ENCODE measurements around the gene PPM1H.

PPM1H gene, protein sequence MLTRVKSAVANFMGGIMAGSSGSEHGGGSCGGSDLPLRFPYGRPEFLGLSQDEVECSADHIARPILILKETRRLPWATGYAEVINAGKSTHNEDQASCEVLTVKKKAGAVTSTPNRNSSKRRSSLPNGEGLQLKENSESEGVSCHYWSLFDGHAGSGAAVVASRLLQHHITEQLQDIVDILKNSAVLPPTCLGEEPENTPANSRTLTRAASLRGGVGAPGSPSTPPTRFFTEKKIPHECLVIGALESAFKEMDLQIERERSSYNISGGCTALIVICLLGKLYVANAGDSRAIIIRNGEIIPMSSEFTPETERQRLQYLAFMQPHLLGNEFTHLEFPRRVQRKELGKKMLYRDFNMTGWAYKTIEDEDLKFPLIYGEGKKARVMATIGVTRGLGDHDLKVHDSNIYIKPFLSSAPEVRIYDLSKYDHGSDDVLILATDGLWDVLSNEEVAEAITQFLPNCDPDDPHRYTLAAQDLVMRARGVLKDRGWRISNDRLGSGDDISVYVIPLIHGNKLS
- 0 to 0.19 (median 0.17) reads per million in 3 donors for total RNA-seq

DNA sequence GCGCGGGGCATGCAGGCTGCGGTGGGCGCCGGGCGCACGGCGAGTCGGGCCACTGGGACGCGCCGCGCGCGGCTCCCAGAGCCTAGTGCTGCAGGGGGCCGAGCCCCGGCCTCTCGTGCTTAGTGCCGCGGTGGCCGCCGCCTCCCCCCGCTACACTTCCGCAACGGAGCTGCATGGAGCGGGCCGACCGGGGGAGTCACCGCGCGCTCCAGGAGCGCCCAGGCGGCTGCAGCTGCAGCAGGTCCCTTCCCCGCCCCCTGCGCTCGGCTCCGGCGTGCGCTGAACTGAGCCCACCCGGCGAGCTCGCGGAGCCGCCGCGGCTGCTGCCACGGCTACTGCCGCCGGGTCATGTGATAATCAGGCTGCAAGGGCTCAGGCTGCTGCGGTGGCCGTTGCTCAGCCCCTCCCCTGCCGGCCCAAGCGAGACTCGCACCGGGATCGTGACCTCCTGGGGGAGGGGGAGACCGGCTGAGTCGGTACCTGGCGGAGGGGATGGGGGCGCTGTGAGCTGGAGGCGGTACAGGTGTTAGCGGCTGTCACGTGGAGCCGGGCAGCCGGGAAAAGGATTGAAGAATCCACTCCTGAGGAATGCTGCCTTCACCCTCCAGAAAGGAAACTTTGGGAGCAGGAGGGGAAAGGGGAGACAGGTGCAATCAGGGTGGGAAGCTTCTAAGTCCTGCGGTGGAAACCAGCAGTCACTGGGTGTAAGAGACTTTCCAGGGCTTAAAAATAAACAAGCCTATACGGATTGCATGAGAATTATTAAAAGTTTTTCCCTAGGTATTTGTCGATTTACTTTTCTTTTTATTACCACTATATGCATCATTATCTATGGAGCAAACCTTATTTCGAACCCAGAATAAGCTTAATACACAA is at the start of gene PPM1H:
PPM1H (minus strand) TSS at position 352 of the 876 bp plus-strand sequence. CDS start 414 bp downstream, outside the sequence.
- DNase-seq, result no peak
- Histone ChIP-seq H3K9me3 (ENCODE audit: control insufficient read depth, low read length) (no peaks in the 10 kb centered on the region), H3K4me1 (ENCODE audit: control insufficient read depth, insufficient read depth, low read length, poor library complexity, severe bottlenecking) (peaks cover 4% of the 10 kb centered on the region), H3K27me3 (replicated peaks; ENCODE audit: control insufficient read depth, insufficient read depth, low read length, poor library complexity, severe bottlenecking) (peaks cover 13% of the 10 kb centered on the region), H3K4me3 (ENCODE audit: insufficient read depth, low read depth, low read length, poor library complexity, severe bottlenecking) (peak within 1 kb of the TSS; percentile 54), H3K36me3 (ENCODE audit: control insufficient read depth, insufficient read depth, low read length) (no peaks in the 10 kb centered on the region), H3K27ac (ENCODE audit: insufficient read depth, low read length, poor library complexity, severe bottlenecking) (no peak within 1 kb of the TSS)

DNA sequence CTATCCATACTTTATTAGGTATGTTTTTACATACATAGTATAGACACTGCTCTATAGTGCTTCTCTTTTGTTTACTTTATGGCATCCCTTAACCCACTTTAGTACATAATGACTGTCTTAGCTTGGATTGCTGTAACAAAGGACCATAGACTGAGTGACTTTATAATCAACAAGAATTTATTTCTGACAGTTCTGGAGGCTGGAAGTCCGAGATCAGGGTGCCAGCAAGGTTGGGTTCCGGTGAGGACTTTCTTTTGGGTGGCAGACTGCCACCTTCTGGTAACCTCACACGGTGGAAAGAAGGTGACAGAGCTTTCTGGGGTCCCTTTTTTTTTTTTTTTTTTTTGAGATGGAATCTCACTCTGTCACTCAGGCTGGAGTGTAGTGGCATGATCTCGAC is 48.6 kb upstream of the PPM1H start:
- Histone ChIP-seq H3K27ac (ENCODE audit: insufficient read depth, low read length, poor library complexity, severe bottlenecking) (no peak overlapping the region), H3K4me3 (ENCODE audit: insufficient read depth, low read depth, low read length, poor library complexity, severe bottlenecking) (no peak overlapping the region), H3K4me1 (ENCODE audit: control insufficient read depth, insufficient read depth, low read length, poor library complexity, severe bottlenecking) (no peaks in the 10 kb centered on the region), H3K9me3 (ENCODE audit: control insufficient read depth, low read length) (no peaks in the 10 kb centered on the region), H3K27me3 (replicated peaks; ENCODE audit: control insufficient read depth, insufficient read depth, low read length, poor library complexity, severe bottlenecking) (no peaks in the 10 kb centered on the region), H3K36me3 (ENCODE audit: control insufficient read depth, insufficient read depth, low read length) (no peaks in the 10 kb centered on the region)
- DNase-seq, result no peak

- Histone ChIP-seq H3K27ac (ENCODE audit: insufficient read depth, low read length, poor library complexity, severe bottlenecking) (no peak overlapping the region), H3K4me1 (ENCODE audit: control insufficient read depth, insufficient read depth, low read length, poor library complexity, severe bottlenecking) (no peaks in the 10 kb centered on the region), H3K4me3 (ENCODE audit: insufficient read depth, low read depth, low read length, poor library complexity, severe bottlenecking) (no peak overlapping the region), H3K27me3 (replicated peaks; ENCODE audit: control insufficient read depth, insufficient read depth, low read length, poor library complexity, severe bottlenecking) (no peaks in the 10 kb centered on the region), H3K9me3 (ENCODE audit: control insufficient read depth, low read length) (no peaks in the 10 kb centered on the region), H3K36me3 (ENCODE audit: control insufficient read depth, insufficient read depth, low read length) (no peaks in the 10 kb centered on the region)
- DNase-seq, result no peak
Observed at GRCh38 chr12:62978768-62979167, 43.8 kb upstream of the PPM1H start.

GRCh38 chr12:62977883-62978282 is 42.9 kb upstream of the PPM1H start:
- Histone ChIP-seq H3K27me3 (replicated peaks; ENCODE audit: control insufficient read depth, insufficient read depth, low read length, poor library complexity, severe bottlenecking) (no peaks in the 10 kb centered on the region), H3K9me3 (ENCODE audit: control insufficient read depth, low read length) (no peaks in the 10 kb centered on the region), H3K4me3 (ENCODE audit: insufficient read depth, low read depth, low read length, poor library complexity, severe bottlenecking) (no peak overlapping the region), H3K36me3 (ENCODE audit: control insufficient read depth, insufficient read depth, low read length) (no peaks in the 10 kb centered on the region), H3K4me1 (ENCODE audit: control insufficient read depth, insufficient read depth, low read length, poor library complexity, severe bottlenecking) (no peaks in the 10 kb centered on the region), H3K27ac (ENCODE audit: insufficient read depth, low read length, poor library complexity, severe bottlenecking) (no peak overlapping the region)
- DNase-seq, result no peak

DNA sequence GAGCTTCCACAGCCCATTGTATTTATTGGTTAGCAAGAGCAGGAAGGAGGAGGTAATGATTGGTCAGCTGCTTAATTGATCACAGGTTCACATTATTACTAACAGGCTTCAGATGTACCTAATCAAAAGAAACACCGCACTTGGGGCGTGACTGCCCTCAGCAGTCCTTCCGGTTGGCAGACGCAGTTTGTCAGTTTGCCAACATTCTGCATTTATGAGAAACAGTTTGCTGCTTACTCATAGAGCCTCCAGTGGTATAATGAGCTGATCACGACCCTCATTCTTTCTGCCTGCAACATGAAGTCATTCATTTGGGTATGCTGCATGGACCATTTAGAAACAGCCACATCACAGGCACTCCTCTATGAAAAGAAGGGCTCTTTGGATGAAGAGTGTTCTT is 42.5 kb upstream of the PPM1H start:
- H3K4me1 ChIP-seq (ENCODE audit: control insufficient read depth, insufficient read depth, low read length, poor library complexity, severe bottlenecking), result no peaks in the 10 kb centered on the region
- no peaks in the 10 kb centered on the region for H3K27me3 ChIP-seq (replicated peaks; ENCODE audit: control insufficient read depth, insufficient read depth, low read length, poor library complexity, severe bottlenecking)
- H3K36me3 ChIP-seq (ENCODE audit: control insufficient read depth, insufficient read depth, low read length), result no peaks in the 10 kb centered on the region
- DNase-seq, result no peak
- H3K4me3 ChIP-seq (ENCODE audit: insufficient read depth, low read depth, low read length, poor library complexity, severe bottlenecking), result no peak overlapping the region
- no peak overlapping the region for H3K27ac ChIP-seq (ENCODE audit: insufficient read depth, low read length, poor library complexity, severe bottlenecking)
- no peaks in the 10 kb centered on the region for H3K9me3 ChIP-seq (ENCODE audit: control insufficient read depth, low read length)

- Histone ChIP-seq H3K27me3 (replicated peaks; ENCODE audit: control insufficient read depth, insufficient read depth, low read length, poor library complexity, severe bottlenecking) (no peaks in the 10 kb centered on the region), H3K9me3 (ENCODE audit: control insufficient read depth, low read length) (no peaks in the 10 kb centered on the region), H3K4me1 (ENCODE audit: control insufficient read depth, insufficient read depth, low read length, poor library complexity, severe bottlenecking) (no peaks in the 10 kb centered on the region), H3K27ac (ENCODE audit: insufficient read depth, low read length, poor library complexity, severe bottlenecking) (no peak overlapping the region), H3K4me3 (ENCODE audit: insufficient read depth, low read depth, low read length, poor library complexity, severe bottlenecking) (no peak overlapping the region), H3K36me3 (ENCODE audit: control insufficient read depth, insufficient read depth, low read length) (no peaks in the 10 kb centered on the region)
- no peak for DNase-seq
Observed at GRCh38 chr12:62976110-62976662, 41.2 kb upstream of the PPM1H start.

DNA sequence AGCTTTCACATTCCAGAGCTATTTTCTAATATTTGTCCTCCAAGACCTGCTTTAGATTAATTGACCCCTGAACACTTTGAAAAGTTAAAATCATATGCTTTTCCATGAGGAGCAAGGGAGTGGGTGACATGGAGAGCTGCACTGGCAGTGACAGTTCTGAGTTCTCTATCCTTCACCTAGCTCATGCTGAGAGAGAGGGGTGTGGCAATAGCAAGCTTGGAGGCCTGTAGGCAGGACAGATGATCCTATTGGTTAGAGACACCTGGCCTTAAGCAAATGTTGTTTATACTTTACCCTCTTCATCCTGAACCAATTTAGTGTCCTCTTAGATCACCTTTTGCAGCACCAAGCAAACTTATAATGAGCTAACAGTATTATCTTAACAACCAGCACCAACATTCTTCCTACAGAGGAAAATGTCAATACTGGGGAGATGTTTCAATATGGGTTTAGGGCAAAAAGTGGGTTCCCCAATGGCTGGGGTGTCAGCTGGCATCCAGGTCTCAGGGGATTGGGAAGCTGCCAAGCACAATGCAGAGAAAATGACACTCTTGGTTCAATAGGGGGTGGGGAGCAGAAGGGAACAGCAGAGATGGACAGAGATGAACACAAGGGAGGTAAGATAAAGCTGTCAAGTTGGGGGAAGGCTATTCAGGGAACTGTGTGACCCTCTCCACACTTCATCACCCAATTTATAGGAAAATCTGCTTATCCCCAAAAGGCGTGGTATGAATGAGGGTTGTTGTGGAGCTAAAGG is 37.0 kb upstream of the PPM1H start:
- H3K4me1 ChIP-seq (ENCODE audit: control insufficient read depth, insufficient read depth, low read length, poor library complexity, severe bottlenecking), result no peaks in the 10 kb centered on the region
- no peaks in the 10 kb centered on the region for H3K27me3 ChIP-seq (replicated peaks; ENCODE audit: control insufficient read depth, insufficient read depth, low read length, poor library complexity, severe bottlenecking)
- H3K4me3 ChIP-seq (ENCODE audit: insufficient read depth, low read depth, low read length, poor library complexity, severe bottlenecking), result no peak overlapping the region
- no peaks in the 10 kb centered on the region for H3K36me3 ChIP-seq (ENCODE audit: control insufficient read depth, insufficient read depth, low read length)
- no peaks in the 10 kb centered on the region for H3K9me3 ChIP-seq (ENCODE audit: control insufficient read depth, low read length)
- no peak overlapping the region for H3K27ac ChIP-seq (ENCODE audit: insufficient read depth, low read length, poor library complexity, severe bottlenecking)
- no peak for DNase-seq

DNA sequence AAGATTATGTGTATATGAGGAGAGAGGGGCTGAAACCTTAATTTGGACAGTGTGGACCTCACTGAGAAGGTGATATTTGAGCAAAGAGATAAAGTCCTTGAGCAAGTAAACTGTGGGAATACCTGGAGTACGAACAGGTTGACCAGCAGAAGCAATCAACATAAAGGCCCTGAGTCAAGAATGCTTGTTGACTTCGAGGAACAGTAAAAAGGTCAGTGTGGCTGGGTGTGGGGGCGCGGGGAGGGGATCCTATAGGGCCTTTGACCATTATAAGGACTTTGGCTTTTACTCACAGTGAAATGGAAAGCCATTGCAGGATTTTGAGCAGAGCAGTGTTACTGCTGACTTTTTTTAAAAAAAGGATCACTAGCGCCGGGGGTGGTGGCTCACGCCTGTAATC is 34.7 kb upstream of the PPM1H start:
- H3K4me1 ChIP-seq (ENCODE audit: control insufficient read depth, insufficient read depth, low read length, poor library complexity, severe bottlenecking), result no peaks in the 10 kb centered on the region

GRCh38 chr12:62967701-62968100 is 32.8 kb upstream of the PPM1H start:
- no peaks in the 10 kb centered on the region for H3K27me3 ChIP-seq (replicated peaks; ENCODE audit: control insufficient read depth, insufficient read depth, low read length, poor library complexity, severe bottlenecking)
- no peaks in the 10 kb centered on the region for H3K36me3 ChIP-seq (ENCODE audit: control insufficient read depth, insufficient read depth, low read length)
- H3K9me3 ChIP-seq (ENCODE audit: control insufficient read depth, low read length), result no peaks in the 10 kb centered on the region
- no peak overlapping the region for H3K4me3 ChIP-seq (ENCODE audit: insufficient read depth, low read depth, low read length, poor library complexity, severe bottlenecking)
- no peaks in the 10 kb centered on the region for H3K4me1 ChIP-seq (ENCODE audit: control insufficient read depth, insufficient read depth, low read length, poor library complexity, severe bottlenecking)
- no peak overlapping the region for H3K27ac ChIP-seq (ENCODE audit: insufficient read depth, low read length, poor library complexity, severe bottlenecking)
- no peak for DNase-seq

More for the DNA sequence above, 34.7 kb upstream of the PPM1H start:
- no peak for DNase-seq
- H3K36me3 ChIP-seq (ENCODE audit: control insufficient read depth, insufficient read depth, low read length), result no peaks in the 10 kb centered on the region
- no peak overlapping the region for H3K4me3 ChIP-seq (ENCODE audit: insufficient read depth, low read depth, low read length, poor library complexity, severe bottlenecking)
- H3K27ac ChIP-seq (ENCODE audit: insufficient read depth, low read length, poor library complexity, severe bottlenecking), result no peak overlapping the region
- H3K9me3 ChIP-seq (ENCODE audit: control insufficient read depth, low read length), result no peaks in the 10 kb centered on the region
- H3K27me3 ChIP-seq (replicated peaks; ENCODE audit: control insufficient read depth, insufficient read depth, low read length, poor library complexity, severe bottlenecking), result no peaks in the 10 kb centered on the region

Measured in effector memory CD4-positive, alpha-beta T cell (primary cell).